Measurements from ENCODE around the gene NTNG2. TPM values are rescaled to one million over a fixed set of nuclear protein-coding genes. Genes with fewer than 3 reads are reported as not detected.

The NTNG2 gene
- total RNA-seq, 1 experiment from 2014 or later = 2.4 TPM

- DNase-seq (ENCODE audit: low read depth) = no peak
Measured at GRCh38 chr9:132234535-132234934, 72.7 kb downstream of the NTNG2 start.

- no peak for DNase-seq (ENCODE audit: low read depth)
Measured at GRCh38 chr9:132235125-132235524, 73.3 kb downstream of the NTNG2 start.

- peak; percentile 56 for DNase-seq (ENCODE audit: low read depth)
Measured at GRCh38 chr9:132235894-132236661, 74.2 kb downstream of the NTNG2 start.

- no peak for DNase-seq (ENCODE audit: low read depth)
Measured at GRCh38 chr9:132236662-132237311, 74.9 kb downstream of the NTNG2 start.

- peak; percentile 33 for DNase-seq (ENCODE audit: low read depth)
Measured at GRCh38 chr9:132237481-132237880, 75.6 kb downstream of the NTNG2 start.

GRCh38 chr9:132238026-132238972 is 76.4 kb downstream of the NTNG2 start:
- no peak for DNase-seq (ENCODE audit: low read depth)

- DNase-seq (ENCODE audit: low read depth) = no peak
Measured at GRCh38 chr9:132238992-132239391, 77.1 kb downstream of the NTNG2 start.

- DNase-seq (ENCODE audit: low read depth) = no peak
Measured at GRCh38 chr9:132239518-132239917, 77.7 kb downstream of the NTNG2 start.

- no peak for DNase-seq (ENCODE audit: low read depth)
Measured at GRCh38 chr9:132239999-132240840, 78.4 kb downstream of the NTNG2 start.

- peak; percentile 33 for DNase-seq (ENCODE audit: low read depth)
Measured at GRCh38 chr9:132240841-132241482, 79.1 kb downstream of the NTNG2 start.

GRCh38 chr9:132241483-132241839 is 79.6 kb downstream of the NTNG2 start:
- DNase-seq (ENCODE audit: low read depth) = no peak

- no peak for DNase-seq (ENCODE audit: low read depth)
Measured at GRCh38 chr9:132241840-132242620, 80.2 kb downstream of the NTNG2 start.

GRCh38 chr9:132242621-132243155 is 80.8 kb downstream of the NTNG2 start:
- DNase-seq (ENCODE audit: low read depth) = no peak

GRCh38 chr9:132243156-132244074 is 81.6 kb downstream of the NTNG2 start:
- no peak for DNase-seq (ENCODE audit: low read depth)

- DNase-seq (ENCODE audit: low read depth) = no peak
Measured at GRCh38 chr9:132244582-132245455, 83.0 kb downstream of the NTNG2 start.

- DNase-seq (ENCODE audit: low read depth) = no peak
Measured at GRCh38 chr9:132245465-132245864, 83.6 kb downstream of the NTNG2 start.

- DNase-seq (ENCODE audit: low read depth) = no peak
Measured at GRCh38 chr9:132247942-132248341, 86.1 kb downstream of the NTNG2 start.

Data from LHCN-M2 (cell line).